Urinary bladder (tissue), 4 donors: Measurements from ENCODE around the gene LGALS3BP. TPM values are rescaled to one million over a fixed set of nuclear protein-coding genes. Genes with fewer than 3 reads are reported as not detected.
"Not testable (repeated sequence)": the region's sequence is repeated elsewhere in the genome, so short reads cannot be mapped to it uniquely, and the experiment has no call there.

Experiments used
- DNase-seq: peaks from one replicate; pipeline ENCODE4 v3.0.0-alpha.2; 2015; ENCODE audit errors: extremely low spot score
- H3K27ac ChIP-seq: one replicate; pipeline ENCODE4 v1.5.1; 2013; ENCODE audit warnings: low read depth, mild to moderate bottlenecking, moderate library complexity
- H3K36me3 ChIP-seq: one replicate; pipeline ENCODE4 v1.6.1; 2013; ENCODE audit warnings: mild to moderate bottlenecking, moderate library complexity; ENCODE audit not compliant: insufficient read depth
- H3K4me1 ChIP-seq: one replicate; pipeline ENCODE4 v1.6.1; 2013; ENCODE audit warnings: mild to moderate bottlenecking, moderate library complexity; ENCODE audit not compliant: insufficient read depth
- H3K4me3 ChIP-seq: one replicate; pipeline ENCODE4 v1.5.1; 2013; ENCODE audit warnings: low read depth, low read length
- WGBS: extraction: QIAGEN DNeasy Blood & Tissue Kit; methylation state at CpG from one replicate; pipeline ENCODE4 v1.1.7; 2013; 5-methylcytosine and 5-hydroxymethylcytosine counted together
- polyA plus RNA-seq: library from polyadenylated mRNA; stranded (reverse); fragments of 200-250 nt; gene quantifications from one replicate; pipeline ENCODE4 v1.2.3, GENCODE V29; 2013
- total RNA-seq: library from RNA; depleted of rRNA; stranded (reverse); fragments of >200 nt; gene quantifications from one replicate; pipeline ENCODE4 v1.2.3, GENCODE V29; 2014
- donor health status: healthy with polysubstance abuse.
- donor health status: healthy.

The LGALS3BP gene
- total and polyA plus RNA-seq, 2 donors, result 103 to 219 TPM

DNA sequence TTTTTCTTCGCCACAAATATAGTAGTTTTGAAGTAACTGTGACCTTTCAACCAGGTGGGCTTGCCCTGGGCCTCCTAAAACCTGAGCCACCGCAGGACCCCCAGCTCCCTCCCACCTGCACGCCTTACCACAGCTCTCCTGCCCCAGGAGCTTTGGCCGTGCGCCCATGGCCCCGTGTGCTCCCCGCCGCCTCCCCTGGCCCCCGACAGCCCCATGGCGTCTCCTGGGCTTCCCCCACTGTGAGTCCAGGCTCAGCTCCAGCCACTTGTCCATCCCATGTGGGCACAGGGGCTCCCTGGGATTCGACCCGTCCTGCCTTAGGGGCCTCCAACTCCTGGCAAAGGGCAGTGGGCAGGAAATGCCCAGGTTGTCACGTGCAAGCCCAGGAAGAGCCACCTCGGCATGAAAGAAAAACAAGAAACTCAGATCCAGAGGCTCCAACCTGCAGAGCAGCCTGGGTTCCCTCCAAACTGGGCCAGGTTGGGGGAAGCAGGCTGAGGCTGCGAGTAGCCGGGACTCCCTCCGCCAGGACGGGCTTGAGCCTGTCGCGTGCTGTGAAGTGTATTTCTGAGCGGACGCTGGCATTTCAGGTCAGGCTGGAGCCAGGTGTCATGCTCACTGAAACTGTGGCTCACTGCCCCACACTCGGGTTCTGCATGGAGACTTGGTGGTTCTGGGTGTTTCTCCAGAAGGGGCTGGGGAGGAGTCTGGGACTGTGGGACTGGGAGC is 5.8 kb downstream of the LGALS3BP start:
- 77% methylated on average over 23 of the region's 23 CpGs for WGBS

DNA sequence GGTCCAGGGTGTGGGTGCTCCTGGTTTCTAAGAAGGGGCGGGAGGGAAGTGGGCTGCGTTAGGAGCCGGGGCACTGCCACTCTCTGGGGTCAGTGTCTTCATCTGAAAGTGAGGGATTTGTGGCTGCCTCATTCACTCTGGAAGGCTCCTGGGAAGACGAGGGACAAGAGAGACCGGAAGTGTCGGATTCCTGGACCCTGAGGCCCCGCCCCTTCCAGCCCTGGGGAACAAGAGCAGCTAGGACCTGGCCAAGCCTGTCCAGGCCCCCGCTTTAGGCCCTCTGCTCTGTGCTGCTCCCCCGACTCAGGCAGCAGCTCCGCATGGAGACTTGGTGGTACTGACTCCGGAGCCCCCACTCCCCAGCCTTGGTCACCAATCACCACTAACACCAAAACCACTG is 6.5 kb downstream of the LGALS3BP start:
- 69% methylated on average over 11 of the region's 11 CpGs for WGBS
- no peaks in the 10 kb centered on the region for H3K4me1 ChIP-seq

More for the DNA sequence above, 5.8 kb downstream of the LGALS3BP start:
- DNase-seq, result no peak
- Histone ChIP-seq H3K4me1 (no peaks in the 10 kb centered on the region), H3K27ac (no peak overlapping the region), H3K36me3 (no peaks in the 10 kb centered on the region), H3K4me3 (no peak overlapping the region)

GRCh38 chr17:78972507-78973105 is 7.1 kb downstream of the LGALS3BP start:
- Histone ChIP-seq H3K27ac (no peak overlapping the region), H3K36me3 (no peaks in the 10 kb centered on the region), H3K4me1 (no peaks in the 10 kb centered on the region), H3K4me3 (no peak overlapping the region)
- WGBS, result 92% methylated on average over 15 of the region's 15 CpGs
- DNase-seq, result no peak

More for the DNA sequence above, 6.5 kb downstream of the LGALS3BP start:
- Histone ChIP-seq H3K27ac (no peak overlapping the region), H3K4me3 (no peak overlapping the region), H3K36me3 (no peaks in the 10 kb centered on the region)
- DNase-seq, result no peak

GRCh38 chr17:78971756-78972506 is 7.8 kb downstream of the LGALS3BP start:
- H3K4me3 ChIP-seq, result no peak overlapping the region
- no peak overlapping the region for H3K27ac ChIP-seq
- no peak for DNase-seq
- 84% methylated on average over 22 of the region's 22 CpGs for WGBS
- H3K36me3 ChIP-seq, result no peaks in the 10 kb centered on the region
- H3K4me1 ChIP-seq, result no peaks in the 10 kb centered on the region

DNA sequence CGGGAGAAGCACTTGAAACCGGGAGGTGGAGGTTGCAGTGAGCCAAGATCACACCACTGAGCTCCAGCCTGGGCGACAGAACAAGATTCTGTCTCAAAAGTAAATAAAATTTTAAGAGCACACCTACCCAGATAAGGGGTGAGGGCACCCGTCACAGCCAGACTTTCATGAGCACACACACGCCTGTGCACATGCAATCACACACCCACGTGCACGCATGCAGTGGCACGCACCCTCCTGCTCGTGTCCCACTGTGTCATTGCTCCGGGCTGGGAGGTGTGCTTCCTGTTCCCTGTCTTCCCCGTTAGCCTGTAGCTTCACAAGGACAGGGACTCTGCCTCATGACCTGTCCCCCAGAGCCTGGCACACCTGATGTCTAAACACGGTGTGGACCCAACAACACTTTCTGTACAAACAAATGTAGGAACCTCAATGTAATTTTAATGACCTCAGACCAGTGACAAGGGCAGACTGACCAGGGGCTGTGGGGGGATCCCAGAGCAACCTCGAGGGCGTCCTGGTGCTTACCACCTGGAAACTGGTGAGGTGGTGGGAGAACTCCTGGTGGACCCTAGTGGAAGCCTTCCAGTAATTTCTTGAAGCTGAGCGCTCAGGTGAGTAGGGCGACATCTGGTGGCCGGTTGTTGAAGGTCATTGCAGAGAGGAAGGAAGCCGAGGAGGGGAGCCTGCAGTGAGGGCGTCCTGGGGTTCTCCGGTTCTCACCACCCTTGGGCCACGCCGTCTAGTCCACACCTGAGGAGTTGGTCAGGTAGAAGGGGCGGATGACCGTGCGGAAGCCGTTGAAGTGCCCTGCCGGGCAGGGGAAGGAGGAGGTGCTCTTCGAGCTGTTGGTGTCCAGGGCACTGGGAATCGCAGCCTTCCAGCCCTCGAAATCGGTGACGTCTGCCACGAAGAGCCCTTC is 8.6 kb downstream of the LGALS3BP start:
- Histone ChIP-seq H3K4me1 (no peaks in the 10 kb centered on the region), H3K4me3 (no peak overlapping the region), H3K36me3 (no peaks in the 10 kb centered on the region), H3K27ac (no peak overlapping the region)
- WGBS, result 37% methylated on average over 33 of the region's 33 CpGs
- no peak for DNase-seq

GRCh38 chr17:78969865-78970264 is 9.9 kb downstream of the LGALS3BP start:
- no peak for DNase-seq
- 95% methylated on average over 9 of the region's 9 CpGs for WGBS
- Histone ChIP-seq H3K27ac (no peak overlapping the region), H3K36me3 (no peaks in the 10 kb centered on the region), H3K4me3 (no peak overlapping the region), H3K4me1 (no peaks in the 10 kb centered on the region)

GRCh38 chr17:78967782-78968362 is 11.9 kb downstream of the LGALS3BP start:
- 93% methylated on average over 21 of the region's 21 CpGs for WGBS
- H3K36me3 ChIP-seq, result no peaks in the 10 kb centered on the region
- no peaks in the 10 kb centered on the region for H3K4me1 ChIP-seq
- H3K4me3 ChIP-seq, result no peak overlapping the region
- no peak for DNase-seq
- H3K27ac ChIP-seq, result no peak overlapping the region

GRCh38 chr17:78966910-78967600 is 12.7 kb downstream of the LGALS3BP start:
- H3K36me3 ChIP-seq, result no peaks in the 10 kb centered on the region
- WGBS, result 80% methylated on average over 23 of the region's 23 CpGs
- no peak overlapping the region for H3K4me3 ChIP-seq
- no peak for DNase-seq
- no peak overlapping the region for H3K27ac ChIP-seq
- no peaks in the 10 kb centered on the region for H3K4me1 ChIP-seq

- WGBS, result 79% methylated on average over 26 of the region's 26 CpGs
- DNase-seq, result no peak
- no peak overlapping the region for H3K4me3 ChIP-seq
- no peaks in the 10 kb centered on the region for H3K4me1 ChIP-seq
- no peak overlapping the region for H3K27ac ChIP-seq
- no peaks in the 10 kb centered on the region for H3K36me3 ChIP-seq
Observed at GRCh38 chr17:78966123-78966813, 13.5 kb downstream of the LGALS3BP start.

GRCh38 chr17:78965491-78965924 is 14.2 kb downstream of the LGALS3BP start:
- WGBS, result 84% methylated on average over 8 of the region's 8 CpGs
- Histone ChIP-seq H3K36me3 (no peaks in the 10 kb centered on the region), H3K4me3 (no peak overlapping the region), H3K27ac (no peak overlapping the region), H3K4me1 (no peaks in the 10 kb centered on the region)
- DNase-seq, result no peak

DNA sequence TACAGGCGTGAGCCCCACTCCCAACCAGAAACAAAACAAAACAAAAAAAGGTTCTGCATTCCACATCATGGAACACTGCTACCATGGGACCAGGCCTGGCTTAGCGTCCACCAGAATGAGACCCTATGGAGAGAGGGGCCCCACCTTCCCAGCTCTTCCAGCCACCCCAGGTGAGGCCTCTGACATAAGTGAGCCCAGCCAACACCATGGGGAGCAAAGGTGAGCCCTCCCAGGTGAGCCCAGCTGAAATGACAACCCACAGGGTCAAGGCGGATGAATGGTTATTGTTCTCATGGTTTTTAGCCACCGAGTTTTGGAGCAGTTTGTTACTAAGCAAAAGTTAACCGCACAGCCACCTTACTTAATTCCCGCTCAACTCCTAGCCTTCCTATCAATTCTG is 16.3 kb downstream of the LGALS3BP start:
- H3K4me1 ChIP-seq, result no peaks in the 10 kb centered on the region
- H3K36me3 ChIP-seq, result no peaks in the 10 kb centered on the region
- no peak for DNase-seq
- 94% methylated on average over 6 of the region's 6 CpGs for WGBS
- H3K27ac ChIP-seq, result no peak overlapping the region
- no peak overlapping the region for H3K4me3 ChIP-seq

DNA sequence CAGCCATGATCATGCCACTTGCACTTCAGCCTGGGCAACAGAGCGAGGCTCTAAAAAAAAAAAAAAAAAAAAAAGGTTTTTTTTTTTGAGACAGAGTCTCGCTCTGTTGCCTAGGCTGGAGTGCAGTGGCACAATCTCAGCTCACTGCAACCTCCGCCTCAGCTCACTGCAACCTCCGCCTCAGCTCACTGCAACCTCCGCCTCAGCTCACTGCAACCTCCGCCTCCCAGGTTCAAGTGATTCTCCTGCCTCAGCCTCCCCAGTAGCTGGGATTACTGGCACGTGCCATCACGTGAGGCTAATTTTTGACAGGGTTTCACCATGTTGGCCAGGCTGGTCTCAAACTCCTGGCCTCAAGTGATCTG is 16.8 kb downstream of the LGALS3BP start:
- WGBS, result 96% methylated on average over 8 of the region's 8 CpGs
- H3K4me1 ChIP-seq, H3K27ac ChIP-seq, H3K4me3 ChIP-seq, H3K36me3 ChIP-seq, DNase-seq: not testable (repeated sequence)
